Panc1 (cell line): ENCODE results near the gene ZNHIT3.

Experiments used
- CTCF ChIP-seq: fragments of 450-650 bp; IDR thresholded peaks from 2 replicates; pipeline ENCODE4 v1.5.1; 2017; ENCODE audit warnings: mild to moderate bottlenecking
- POLR2AphosphoS5 ChIP-seq: IDR thresholded peaks from 2 replicates; pipeline ENCODE4 v1.6.1; 2012; ENCODE audit warnings: mild to moderate bottlenecking, low read depth, low read length, moderate library complexity
- REST ChIP-seq, 2 experiments: IDR thresholded peaks; 2 replicates each; pipeline ENCODE4 v1.6.1; 2011 to 2012; ENCODE audit warnings: low read depth in 2 of 2, control low read depth in 1 of 2, low read length in 1 of 2, mild to moderate bottlenecking in 1 of 2, moderate library complexity in 1 of 2; ENCODE audit not compliant: insufficient read depth in 1 of 2
- SIN3A ChIP-seq: IDR thresholded peaks from 2 replicates; pipeline ENCODE4 v1.6.1; 2012; ENCODE audit warnings: low read depth, mild to moderate bottlenecking, low read length, moderate library complexity, borderline replicate concordance; ENCODE audit not compliant: insufficient read depth
- TCF7L2 ChIP-seq: IDR thresholded peaks from 2 replicates; pipeline ENCODE4 v1.6.1; 2011; ENCODE audit warnings: mild to moderate bottlenecking, low read depth, low read length, inconsistent platforms

GRCh38 chr17:36459601-36460000 lies 26.9 kb upstream of the ZNHIT3 start:
- TF ChIP-seq CTCF (no peak), REST (IDR thresholded peaks at IDR 0.05; ENCODE audit: insufficient read depth in 1 of 2, low read depth in 2 of 2, low read length in 1 of 2) (no peak), POLR2AphosphoS5 (no peak), SIN3A (no peak), TCF7L2 (no peak)
